HCT116 (cell line): ENCODE data around the gene CHST3. TPM values are rescaled to one million over a fixed set of nuclear protein-coding genes. Genes with fewer than 3 reads are reported as not detected.
"Not testable (repeated sequence)": the region's sequence is repeated elsewhere in the genome, so short reads cannot be mapped to it uniquely, and the experiment has no call there.

Experiments used
- ATAC-seq: fragments of 200-7000 bp; cut with Tn5 transposase; 2 replicates; pipeline ENCODE4 v1.9.1; 2020; ENCODE audit warnings: mild to moderate bottlenecking, moderate library complexity
- BruUV-seq: library from RNA; stranded (reverse); fragments of 400-500 nt; replicated peaks from 2 replicates; lab custom pipeline; 2021; lab: Mats Ljungman, UMichigan
- CTCF ChIA-PET: fragments of 300-600 bp; sonication (Branson Sonifier 250); formaldehyde crosslinking; loops from one replicate; lab custom pipeline; 2021; ENCODE audit warnings: antibody characterized with exemption; lab: Charles Lee
- POLR2A ChIA-PET: fragments of 300-600, 350-600 bp; sonication (Branson Sonifier 250); formaldehyde crosslinking; loops from one replicate; lab custom pipeline; 2021; ENCODE audit warnings: antibody characterized with exemption; lab: Charles Lee
- RAD21 ChIA-PET, 2 experiments: fragments of 300-600 bp; sonication (Branson Sonifier 250); formaldehyde crosslinking; loops; one replicate each; lab custom pipeline; 2023; ENCODE audit warnings: low total read pairs in 2 of 2; ENCODE audit not compliant: uncharacterized antibody in 2 of 2, unreplicated experiment in 2 of 2, low non-redundant PET in 1 of 2; lab: Charles Lee
- DNase-seq: peaks from one replicate; pipeline ENCODE4 v3.0.0-alpha.2; 2010; ENCODE audit warnings: low read depth, low spot score
- H2AFZ ChIP-seq: fragments of 200-600 bp; shearing (Covaris generic), sonication (generic); 2 replicates; pipeline ENCODE4 v1.6.1; 2017; ENCODE audit warnings: low read depth, mixed run types, mixed read lengths, antibody characterized with exemption, low read length; ENCODE audit not compliant: poor library complexity, severe bottlenecking
- H3K27ac ChIP-seq: 2 replicates; pipeline ENCODE4 v1.5.1; 2012; ENCODE audit warnings: low read depth, low read length
- H3K27me3 ChIP-seq: fragments of 200-600 bp; sonication (generic); 2 replicates; pipeline ENCODE4 v1.6.1; 2016; ENCODE audit warnings: mixed run types, low read length, mixed read lengths; ENCODE audit not compliant: insufficient read depth
- H3K36me3 ChIP-seq, 2 experiments: fragments of 200-500 bp in 1 of 2; fragments of 200-600 bp in 1 of 2; sonication (Bioruptor generic) in 1 of 2; sonication (generic) in 1 of 2; 2 replicates each; pipeline versions ENCODE4 v1.5.1 to v1.6.1; 2014 to 2016; ENCODE audit warnings: low read length in 2 of 2, inconsistent platforms in 1 of 2, mixed read lengths in 1 of 2, mixed run types in 1 of 2; ENCODE audit not compliant: insufficient read depth in 2 of 2, control insufficient read depth in 1 of 2
- H3K4me1 ChIP-seq, 2 experiments: fragments of 200-600 bp in 1 of 2; sonication (generic) in 1 of 2; 2 replicates each; pipeline versions ENCODE4 v1.5.1 to v1.6.1; 2012 to 2017; ENCODE audit warnings: low read length in 2 of 2, inconsistent platforms in 1 of 2, mild to moderate bottlenecking in 1 of 2, mixed read lengths in 1 of 2, mixed run types in 1 of 2, moderate library complexity in 1 of 2; ENCODE audit not compliant: insufficient read depth in 2 of 2, control insufficient read depth in 1 of 2
- H3K4me2 ChIP-seq: fragments of 200-600 bp; sonication (generic); 2 replicates; pipeline ENCODE4 v1.6.1; 2017; ENCODE audit warnings: mixed run types, low read length, mixed read lengths
- H3K4me3 ChIP-seq, 2 experiments: fragments of 200-600 bp in 1 of 2; sonication (generic) in 1 of 2; replicated peaks in 1 of 2; 2 replicates each; pipeline ENCODE4 v1.5.1; 2011 to 2016; ENCODE audit warnings: low read length in 2 of 2, control low read depth in 1 of 2, low read depth in 1 of 2, mild to moderate bottlenecking in 1 of 2, mixed read lengths in 1 of 2, mixed run types in 1 of 2
- H3K79me2 ChIP-seq: fragments of 200-600 bp; sonication (generic); 2 replicates; pipeline ENCODE4 v1.6.1; 2017; ENCODE audit warnings: mild to moderate bottlenecking, mixed run types, low read length, moderate library complexity, mixed read lengths; ENCODE audit not compliant: insufficient read depth
- H3K9ac ChIP-seq: fragments of 200-600 bp; sonication (generic); 2 replicates; pipeline ENCODE4 v1.6.1; 2016; ENCODE audit warnings: low read length, mixed read lengths
- H3K9me2 ChIP-seq: fragments of 200-600 bp; sonication (generic), shearing (Covaris generic); 2 replicates; pipeline ENCODE4 v1.6.1; 2017; ENCODE audit warnings: mixed run types, mild to moderate bottlenecking, moderate library complexity; ENCODE audit not compliant: insufficient read depth
- H3K9me3 ChIP-seq, 2 experiments: fragments of 200-500 bp in 1 of 2; fragments of 200-600 bp in 1 of 2; sonication (Bioruptor generic) in 1 of 2; sonication (generic) in 1 of 2; 2 replicates each; pipeline ENCODE4 v1.6.1; 2014 to 2017; ENCODE audit warnings: low read length in 2 of 2, mixed read lengths in 2 of 2, inconsistent platforms in 1 of 2, low read depth in 1 of 2, mild to moderate bottlenecking in 1 of 2, mixed run types in 1 of 2, moderate library complexity in 1 of 2; ENCODE audit not compliant: control insufficient read depth in 1 of 2, insufficient read depth in 1 of 2
- H4K20me1 ChIP-seq: fragments of 200-600 bp; sonication (generic), shearing (Covaris generic); 2 replicates; pipeline ENCODE4 v1.6.1; 2017; ENCODE audit warnings: mixed run types, mild to moderate bottlenecking, moderate library complexity; ENCODE audit not compliant: insufficient read depth
- CBX3 ChIP-seq: IDR thresholded peaks from 2 replicates; pipeline ENCODE4 v1.6.1; 2012; ENCODE audit warnings: low read depth
- CEBPB ChIP-seq: IDR thresholded peaks from 2 replicates; pipeline ENCODE4 v1.6.1; 2012; ENCODE audit warnings: low read depth
- EGR1 ChIP-seq: IDR thresholded peaks from 2 replicates; pipeline ENCODE4 v1.6.1; 2012; ENCODE audit warnings: low read depth
- ELF1 ChIP-seq: IDR thresholded peaks from 2 replicates; pipeline ENCODE4 v1.6.1; 2012; ENCODE audit warnings: low read depth, borderline replicate concordance
- EZH2 ChIP-seq: fragments of 200-600 bp; sonication (generic); IDR thresholded peaks from 2 replicates; pipeline ENCODE4 v1.6.1; 2017; ENCODE audit warnings: antibody characterized with exemption, mixed run types
- FOSL1 ChIP-seq: IDR thresholded peaks from 2 replicates; pipeline ENCODE4 v1.6.1; 2012; ENCODE audit warnings: low read depth
- JUND ChIP-seq: IDR thresholded peaks from 2 replicates; pipeline ENCODE4 v1.6.1; 2012
- MAX ChIP-seq: IDR thresholded peaks from 2 replicates; pipeline ENCODE4 v1.6.1; 2012
- POLR2A ChIP-seq: IDR thresholded peaks from 2 replicates; pipeline ENCODE4 v1.7.0; 2011; ENCODE audit warnings: borderline replicate concordance; ENCODE audit not compliant: insufficient read depth, insufficient read length; ENCODE audit errors: extremely low read depth
- RAD21 ChIP-seq: IDR thresholded peaks from 2 replicates; pipeline ENCODE4 v1.6.1; 2012; ENCODE audit warnings: low read depth, mild to moderate bottlenecking
- REST ChIP-seq: IDR thresholded peaks from 2 replicates; pipeline ENCODE4 v1.6.1; 2012; ENCODE audit warnings: low read depth
- SP1 ChIP-seq: IDR thresholded peaks from 2 replicates; pipeline ENCODE4 v1.6.1; 2012; ENCODE audit warnings: low read depth
- SRF ChIP-seq: IDR thresholded peaks from 2 replicates; pipeline ENCODE4 v1.6.1; 2012; ENCODE audit warnings: low read depth
- YY1 ChIP-seq: IDR thresholded peaks from 2 replicates; pipeline ENCODE4 v1.6.1; 2011; ENCODE audit warnings: low read length, low read depth, moderate library complexity, mild to moderate bottlenecking; ENCODE audit not compliant: insufficient replicate concordance; ENCODE audit errors: extremely low read depth
- ZFX ChIP-seq: fragments of 450-650 bp; IDR thresholded peaks from 2 replicates; pipeline ENCODE4 v1.6.1; 2017
- ZNF274 ChIP-seq: fragments of 200-500 bp; sonication (Bioruptor generic); IDR thresholded peaks from 2 replicates; pipeline ENCODE4 v1.6.1; 2014; ENCODE audit warnings: mild to moderate bottlenecking, low read depth, low read length, inconsistent platforms
- intact Hi-C: fragments of 100-400 bp; cut with micrococcal nuclease; formaldehyde crosslinking; loops from 2 replicates; pipeline ENCODE4 v1.10.0; 2022
- total RNA-seq: library from RNA; stranded (reverse); gene quantifications from one replicate; pipeline ENCODE4 v1.2.1, GENCODE V29; 2021; ENCODE audit not compliant: unreplicated experiment
- TF ChIP-seq, protein P1 (sequence below), 3 experiments: fragments of 200-600 bp in 1 of 3; sonication (generic) in 1 of 3; IDR thresholded peaks in 2 of 3; conservative IDR thresholded peaks in 1 of 3; 2 replicates each; pipeline ENCODE4 v1.5.1; 2012 to 2017; ENCODE audit warnings: low read depth in 2 of 3, low read length in 2 of 3, antibody characterized with exemption in 1 of 3, borderline replicate concordance in 1 of 3, control low read depth in 1 of 3, mild to moderate bottlenecking in 1 of 3, mixed read lengths in 1 of 3, mixed run types in 1 of 3, moderate library complexity in 1 of 3; ENCODE audit not compliant: insufficient read depth in 1 of 3
- TF ChIP-seq, protein P2 (sequence below): IDR thresholded peaks from 2 replicates; pipeline ENCODE4 v1.6.1; 2012

CHST3 gene
- total RNA-seq, 1 experiment from 2014 or later = 10.6 TPM

- Histone ChIP-seq H3K9me3 (peaks cover 0 to 12% of the 10 kb centered on the region in 2 experiments; a peak in 1 of 4 replicates), H3K4me2 (no peak overlapping the region), H2AFZ (no peak overlapping the region), H3K79me2 (peaks cover 21% of the 10 kb centered on the region), H3K4me3 (no peak overlapping the region), H3K9me2 (no peaks in the 10 kb centered on the region), H3K4me1 (no peaks in the 10 kb centered on the region), H3K9ac (no peak overlapping the region), H4K20me1 (no peaks in the 10 kb centered on the region), H3K36me3 (no peaks in the 10 kb centered on the region; a peak in 1 of 4 replicates), H3K27ac (no peak overlapping the region), H3K27me3 (no peaks in the 10 kb centered on the region)
- CTCF ChIA-PET = no interaction called here
- intact Hi-C loops = no loop called here
- POLR2A ChIA-PET = no interaction called here
- DNase-seq (no peak), ATAC-seq (no peak)
- TF ChIP-seq CBX3 (no peak), YY1 (no peak), SP1 (no peak), MAX (no peak), EZH2 (no peak), POLR2A (no peak), RAD21 (no peak), ELF1 (no peak), JUND (no peak), EGR1 (no peak), SRF (no peak), ZNF274 (no peak), REST (no peak), ZFX (no peak), FOSL1 (no peak), CEBPB (no peak)
- TF ChIP-seq, protein P1, sequence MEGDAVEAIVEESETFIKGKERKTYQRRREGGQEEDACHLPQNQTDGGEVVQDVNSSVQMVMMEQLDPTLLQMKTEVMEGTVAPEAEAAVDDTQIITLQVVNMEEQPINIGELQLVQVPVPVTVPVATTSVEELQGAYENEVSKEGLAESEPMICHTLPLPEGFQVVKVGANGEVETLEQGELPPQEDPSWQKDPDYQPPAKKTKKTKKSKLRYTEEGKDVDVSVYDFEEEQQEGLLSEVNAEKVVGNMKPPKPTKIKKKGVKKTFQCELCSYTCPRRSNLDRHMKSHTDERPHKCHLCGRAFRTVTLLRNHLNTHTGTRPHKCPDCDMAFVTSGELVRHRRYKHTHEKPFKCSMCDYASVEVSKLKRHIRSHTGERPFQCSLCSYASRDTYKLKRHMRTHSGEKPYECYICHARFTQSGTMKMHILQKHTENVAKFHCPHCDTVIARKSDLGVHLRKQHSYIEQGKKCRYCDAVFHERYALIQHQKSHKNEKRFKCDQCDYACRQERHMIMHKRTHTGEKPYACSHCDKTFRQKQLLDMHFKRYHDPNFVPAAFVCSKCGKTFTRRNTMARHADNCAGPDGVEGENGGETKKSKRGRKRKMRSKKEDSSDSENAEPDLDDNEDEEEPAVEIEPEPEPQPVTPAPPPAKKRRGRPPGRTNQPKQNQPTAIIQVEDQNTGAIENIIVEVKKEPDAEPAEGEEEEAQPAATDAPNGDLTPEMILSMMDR (IDR thresholded peaks at IDR 0.05 in 2 of 3, conservative IDR thresholded peaks at IDR 0.05 in 1 of 3; ENCODE audit: borderline replicate concordance in 1 of 3, insufficient read depth in 1 of 3, low read depth in 2 of 3, low read length in 2 of 3) = no peak
- TF ChIP-seq, protein P2, sequence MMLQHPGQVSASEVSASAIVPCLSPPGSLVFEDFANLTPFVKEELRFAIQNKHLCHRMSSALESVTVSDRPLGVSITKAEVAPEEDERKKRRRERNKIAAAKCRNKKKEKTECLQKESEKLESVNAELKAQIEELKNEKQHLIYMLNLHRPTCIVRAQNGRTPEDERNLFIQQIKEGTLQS = no peak
- BruUV-seq = no TSS peak
- RAD21 ChIA-PET = no interaction called here
These were observed 21.5 kb downstream of the CHST3 start for GRCh38 chr10:71985542-71986250.

DNA sequence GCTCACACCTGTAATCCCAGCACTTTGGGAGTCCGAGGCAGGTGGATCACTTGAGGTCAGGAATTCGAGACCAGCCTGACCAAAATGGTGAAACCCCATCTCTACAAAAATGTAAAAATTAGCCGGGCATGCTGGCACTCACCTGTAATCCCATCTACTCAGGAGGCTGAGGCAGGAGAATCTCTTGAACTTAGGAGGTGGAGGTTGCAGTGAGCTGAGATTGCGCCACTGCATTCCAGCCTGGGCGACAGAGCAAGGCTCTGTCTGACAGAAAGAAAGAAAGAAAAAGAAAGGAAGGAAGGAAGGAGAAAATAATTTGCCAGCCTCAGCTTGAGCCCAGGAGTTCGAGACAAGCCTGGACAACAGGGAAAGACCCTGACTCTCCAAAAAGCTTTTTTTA lies 24.7 kb downstream of the CHST3 start:
- POLR2A ChIA-PET, H2AFZ ChIP-seq, H4K20me1 ChIP-seq, H3K36me3 ChIP-seq, H3K27me3 ChIP-seq, H3K4me2 ChIP-seq, H3K9me2 ChIP-seq, H3K9ac ChIP-seq, BruUV-seq, ATAC-seq, DNase-seq, RAD21 ChIA-PET, intact Hi-C loops, H3K4me3 ChIP-seq, H3K27ac ChIP-seq, CTCF ChIA-PET, H3K4me1 ChIP-seq: not testable (repeated sequence)
- Histone ChIP-seq H3K79me2 (peaks cover 15% of the 10 kb centered on the region), H3K9me3 (peaks cover 0 to 12% of the 10 kb centered on the region in 2 experiments; a peak in 1 of 4 replicates)
